H9 (cell line): Measurements from ENCODE around the gene SLC35F6. TPM values are rescaled to one million over a fixed set of nuclear protein-coding genes. Genes with fewer than 3 reads are reported as not detected.

Experiments
- DNase-seq: peaks from one replicate; pipeline ENCODE4 v3.0.0-alpha.2; 2017
- H2AFZ ChIP-seq: one replicate; pipeline ENCODE4 v1.6.1; 2013; ENCODE audit warnings: mild to moderate bottlenecking, low read length, control low read depth, moderate library complexity
- H2AK5ac ChIP-seq: 2 replicates; pipeline ENCODE4 v1.6.1; 2013; ENCODE audit warnings: low read length, control low read depth, mixed read lengths; ENCODE audit not compliant: insufficient read length
- H2BK120ac ChIP-seq: one replicate; pipeline ENCODE4 v1.6.1; 2013; ENCODE audit warnings: low read depth, mild to moderate bottlenecking, low read length, control low read depth, inconsistent platforms; ENCODE audit not compliant: poor library complexity, severe bottlenecking
- H2BK12ac ChIP-seq: 2 replicates; pipeline ENCODE4 v1.6.1; 2013; ENCODE audit warnings: low read length, control low read depth, mixed read lengths, low read depth; ENCODE audit not compliant: insufficient read length
- H2BK15ac ChIP-seq: 2 replicates; pipeline ENCODE4 v1.6.1; 2013; ENCODE audit warnings: low read depth, low read length, control low read depth
- H2BK20ac ChIP-seq: one replicate; pipeline ENCODE4 v1.6.1; 2013; ENCODE audit warnings: low read depth, mild to moderate bottlenecking, low read length, control low read depth, inconsistent platforms; ENCODE audit not compliant: poor library complexity, severe bottlenecking
- H2BK5ac ChIP-seq: 2 replicates; pipeline ENCODE4 v1.6.1; 2013; ENCODE audit warnings: low read length, control low read depth, mixed read lengths; ENCODE audit not compliant: insufficient read length
- H3K14ac ChIP-seq: 2 replicates; pipeline ENCODE4 v1.6.1; 2013; ENCODE audit warnings: low read length, control low read depth; ENCODE audit not compliant: insufficient read depth
- H3K18ac ChIP-seq: 2 replicates; pipeline ENCODE4 v1.6.1; 2013; ENCODE audit warnings: low read depth, mild to moderate bottlenecking, mixed read lengths, low read length, control low read depth; ENCODE audit not compliant: insufficient read length
- H3K23ac ChIP-seq: 2 replicates; pipeline ENCODE4 v1.6.1; 2013; ENCODE audit warnings: low read length, control low read depth, mixed read lengths, low read depth; ENCODE audit not compliant: insufficient read length
- H3K23me2 ChIP-seq: 2 replicates; pipeline ENCODE4 v1.6.1; 2013; ENCODE audit warnings: low read depth, mild to moderate bottlenecking, mixed read lengths, low read length, control low read depth; ENCODE audit not compliant: insufficient read length, poor library complexity, severe bottlenecking
- H3K27ac ChIP-seq: 2 replicates; pipeline ENCODE4 v1.5.1; 2013; ENCODE audit warnings: low read length, control low read depth, mixed read lengths, low read depth; ENCODE audit not compliant: insufficient read length
- H3K27me3 ChIP-seq: 2 replicates; pipeline ENCODE4 v1.6.1; 2013; ENCODE audit warnings: low read length, control low read depth, inconsistent platforms; ENCODE audit not compliant: insufficient read depth
- H3K4ac ChIP-seq: 2 replicates; pipeline ENCODE4 v1.6.1; 2013; ENCODE audit warnings: low read depth, mild to moderate bottlenecking, control low read depth, inconsistent platforms, low read length, moderate library complexity
- H3K4me1 ChIP-seq: 2 replicates; pipeline ENCODE4 v1.6.1; 2013; ENCODE audit warnings: low read length, control low read depth, inconsistent platforms; ENCODE audit not compliant: insufficient read depth
- H3K4me2 ChIP-seq: 2 replicates; pipeline ENCODE4 v1.6.1; 2013; ENCODE audit warnings: low read length, control low read depth, mixed read lengths; ENCODE audit not compliant: insufficient read length, insufficient read depth
- H3K56ac ChIP-seq: 2 replicates; pipeline ENCODE4 v1.6.1; 2013; ENCODE audit warnings: low read depth, mild to moderate bottlenecking, mixed read lengths, low read length, control low read depth; ENCODE audit not compliant: insufficient read length
- H3K79me1 ChIP-seq: 2 replicates; pipeline ENCODE4 v1.6.1; 2013; ENCODE audit warnings: low read depth, mild to moderate bottlenecking, moderate library complexity, low read length, control low read depth, inconsistent platforms; ENCODE audit not compliant: insufficient read depth, poor library complexity, severe bottlenecking
- H3K79me2 ChIP-seq: 2 replicates; pipeline ENCODE4 v1.6.1; 2013; ENCODE audit warnings: low read length, control low read depth, inconsistent platforms; ENCODE audit not compliant: insufficient read depth
- H3K9ac ChIP-seq: 2 replicates; pipeline ENCODE4 v1.6.1; 2013; ENCODE audit warnings: low read length, control low read depth, mixed read lengths; ENCODE audit not compliant: insufficient read length; ENCODE audit errors: extremely low read depth
- H3K9me3 ChIP-seq: one replicate; pipeline ENCODE4 v1.6.1; 2013; ENCODE audit warnings: low read depth, low read length, inconsistent platforms; ENCODE audit not compliant: control insufficient read depth
- H3T11ph ChIP-seq: one replicate; pipeline ENCODE4 v1.6.1; 2013; ENCODE audit warnings: mild to moderate bottlenecking, low read length, control low read depth, inconsistent platforms
- H4K20me1 ChIP-seq: one replicate; pipeline ENCODE4 v1.6.1; 2013; ENCODE audit not compliant: control insufficient read depth, insufficient read length, insufficient read depth
- H4K5ac ChIP-seq: 2 replicates; pipeline ENCODE4 v1.6.1; 2013; ENCODE audit warnings: low read depth, mild to moderate bottlenecking, mixed read lengths, low read length, control low read depth; ENCODE audit not compliant: insufficient read length
- H4K8ac ChIP-seq: replicated peaks from 2 replicates; pipeline ENCODE4 v1.6.1; 2013; ENCODE audit warnings: low read length, control low read depth, mixed read lengths, low read depth; ENCODE audit not compliant: insufficient read length
- H4K91ac ChIP-seq: 2 replicates; pipeline ENCODE4 v1.6.1; 2013; ENCODE audit warnings: low read depth, mild to moderate bottlenecking, moderate library complexity, mixed read lengths, low read length, control low read depth; ENCODE audit not compliant: insufficient read length
- H3K27ac Mint-ChIP-seq, 3 experiments: 2 replicates in 2 of 3; 3 replicates in 1 of 3; pipeline ENCODE4 v1.8.0; 2020 to 2021; ENCODE audit warnings: mixed read lengths in 3 of 3, mild to moderate bottlenecking in 1 of 3, moderate library complexity in 1 of 3
- H3K27me3 Mint-ChIP-seq: 2 replicates; pipeline ENCODE4 v1.8.0; 2021; ENCODE audit warnings: low read depth, mild to moderate bottlenecking, moderate library complexity, mixed read lengths
- H3K36me3 Mint-ChIP-seq, 3 experiments: 2 replicates in 2 of 3; 3 replicates in 1 of 3; pipeline ENCODE4 v1.8.0; 2020 to 2021; ENCODE audit warnings: low read depth in 3 of 3, mixed read lengths in 3 of 3; ENCODE audit not compliant: insufficient read depth in 1 of 3
- H3K4me1 Mint-ChIP-seq, 2 experiments: 2 replicates each; pipeline ENCODE4 v1.8.0; 2020; ENCODE audit warnings: mixed read lengths in 2 of 2
- H3K4me3 Mint-ChIP-seq, 2 experiments: 2 replicates in 1 of 2; 3 replicates in 1 of 2; pipeline ENCODE4 v1.8.0; 2020 to 2021; ENCODE audit warnings: mild to moderate bottlenecking in 2 of 2, mixed read lengths in 2 of 2, moderate library complexity in 1 of 2
- H3K9me3 Mint-ChIP-seq, 2 experiments: 2 replicates in 1 of 2; 3 replicates in 1 of 2; pipeline ENCODE4 v1.8.0; 2020; ENCODE audit warnings: mild to moderate bottlenecking in 2 of 2, mixed read lengths in 2 of 2, moderate library complexity in 1 of 2
- WGBS: extraction: QIAGEN DNeasy Blood & Tissue Kit; methylation state at CpG from one replicate; pipeline ENCODE4 v1.1.7; 2013; ENCODE audit warnings: missing lambda C conversion rate, low lambda C conversion rate, mixed read lengths; ENCODE audit not compliant: insufficient read length; ENCODE audit errors: extremely low coverage; 5-methylcytosine and 5-hydroxymethylcytosine counted together
- total RNA-seq: library from RNA; stranded (reverse); gene quantifications from 2 replicates; pipeline ENCODE4 v1.2.1, GENCODE V29; 2021
- TF ChIP-seq, protein P1 (sequence below): fragments of 200-600 bp; sonication (generic); conservative IDR thresholded peaks from 3 replicates; pipeline ENCODE4 v1.8.0; 2021; ENCODE audit warnings: antibody characterized with exemption, mild to moderate bottlenecking

SLC35F6 gene
- total RNA-seq, 1 experiment from 2014 or later: 15.7 TPM

DNA sequence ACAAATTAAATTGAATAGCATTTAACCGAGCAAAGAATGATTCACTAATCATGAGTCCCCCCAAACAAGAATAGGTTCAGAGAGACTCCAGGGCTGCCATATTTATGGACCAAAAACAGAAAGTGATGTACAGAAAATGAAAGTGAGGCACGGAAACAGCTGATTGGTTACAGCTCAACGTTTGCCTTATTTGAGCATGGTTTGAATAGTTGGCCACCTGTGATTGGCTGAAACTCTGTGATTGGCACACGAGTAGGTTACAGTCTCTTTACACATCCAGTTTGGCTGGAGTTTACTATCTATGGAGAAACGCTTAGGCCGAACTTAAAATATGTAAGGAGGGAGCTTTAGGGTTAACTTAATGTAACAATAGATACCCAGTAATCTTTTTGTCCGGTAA, 56.8 kb downstream of the SLC35F6 start:
- H4K5ac ChIP-seq: no peak overlapping the region

More for the DNA sequence above, 56.8 kb downstream of the SLC35F6 start:
- Mint-ChIP-seq H3K9me3 (no peaks in the 10 kb centered on the region), H3K27me3 (peaks cover 3% of the 10 kb centered on the region), H3K4me1 (peaks cover 6 to 7% of the 10 kb centered on the region in 2 experiments; a peak in 3 of 4 replicates), H3K4me3 (no peak overlapping the region), H3K36me3 (no peaks in the 10 kb centered on the region), H3K27ac (no peak overlapping the region)
- no peak overlapping the region for H2BK20ac ChIP-seq
- H3K4ac ChIP-seq: no peak overlapping the region
- H4K8ac ChIP-seq: no peak overlapping the region
- H2BK120ac ChIP-seq: no peak overlapping the region
- no peaks in the 10 kb centered on the region for H3K79me2 ChIP-seq
- no peaks in the 10 kb centered on the region for H3K4me1 ChIP-seq
- no peak overlapping the region for H2AFZ ChIP-seq
- H3K23me2 ChIP-seq: no peaks in the 10 kb centered on the region
- H3K79me1 ChIP-seq: no peaks in the 10 kb centered on the region
- no peak for DNase-seq
- no peak overlapping the region for H2BK12ac ChIP-seq
- H2BK5ac ChIP-seq: no peak overlapping the region
- no peak overlapping the region for H3K4me2 ChIP-seq
- no peak overlapping the region for H3T11ph ChIP-seq
- H2AK5ac ChIP-seq: no peak overlapping the region
- no peak overlapping the region for H3K14ac ChIP-seq
- H3K56ac ChIP-seq: no peak overlapping the region
- no peaks in the 10 kb centered on the region for H4K20me1 ChIP-seq
- no CpG with 5 or more reads among the region's 7 CpGs for WGBS
- no peaks in the 10 kb centered on the region for H3K27me3 ChIP-seq
- TF ChIP-seq, protein P1, sequence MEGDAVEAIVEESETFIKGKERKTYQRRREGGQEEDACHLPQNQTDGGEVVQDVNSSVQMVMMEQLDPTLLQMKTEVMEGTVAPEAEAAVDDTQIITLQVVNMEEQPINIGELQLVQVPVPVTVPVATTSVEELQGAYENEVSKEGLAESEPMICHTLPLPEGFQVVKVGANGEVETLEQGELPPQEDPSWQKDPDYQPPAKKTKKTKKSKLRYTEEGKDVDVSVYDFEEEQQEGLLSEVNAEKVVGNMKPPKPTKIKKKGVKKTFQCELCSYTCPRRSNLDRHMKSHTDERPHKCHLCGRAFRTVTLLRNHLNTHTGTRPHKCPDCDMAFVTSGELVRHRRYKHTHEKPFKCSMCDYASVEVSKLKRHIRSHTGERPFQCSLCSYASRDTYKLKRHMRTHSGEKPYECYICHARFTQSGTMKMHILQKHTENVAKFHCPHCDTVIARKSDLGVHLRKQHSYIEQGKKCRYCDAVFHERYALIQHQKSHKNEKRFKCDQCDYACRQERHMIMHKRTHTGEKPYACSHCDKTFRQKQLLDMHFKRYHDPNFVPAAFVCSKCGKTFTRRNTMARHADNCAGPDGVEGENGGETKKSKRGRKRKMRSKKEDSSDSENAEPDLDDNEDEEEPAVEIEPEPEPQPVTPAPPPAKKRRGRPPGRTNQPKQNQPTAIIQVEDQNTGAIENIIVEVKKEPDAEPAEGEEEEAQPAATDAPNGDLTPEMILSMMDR: no peak
- H2BK15ac ChIP-seq: no peak overlapping the region
- H3K9me3 ChIP-seq: no peaks in the 10 kb centered on the region
- H4K91ac ChIP-seq: no peak overlapping the region
- no peak overlapping the region for H3K9ac ChIP-seq
- H3K18ac ChIP-seq: no peak overlapping the region
- no peak overlapping the region for H3K27ac ChIP-seq
- no peak overlapping the region for H3K23ac ChIP-seq
